ENCODE measurements around the gene ZFYVE27.

The ZFYVE27 gene

GRCh38 chr10:97737770-97738265, 890 bp downstream of the ZFYVE27 start:
- no peak for DNase-seq (ENCODE audit: low read depth)
- TF ChIP-seq CTCF (IDR thresholded peaks at IDR 0.05; ENCODE audit: control insufficient read depth, extremely low read depth, insufficient read depth): no peak
- H3K4me3 ChIP-seq (ENCODE audit: low read depth, low read length): peak overlapping the region; percentile 85

GRCh38 chr10:97738616-97739015, 1.7 kb downstream of the ZFYVE27 start:
- H3K4me3 ChIP-seq (ENCODE audit: low read depth, low read length): no peak overlapping the region
- no peak for TF ChIP-seq CTCF (IDR thresholded peaks at IDR 0.05; ENCODE audit: control insufficient read depth, extremely low read depth, insufficient read depth)
- DNase-seq (ENCODE audit: low read depth): no peak

GRCh38 chr10:97740613-97741012, 3.7 kb downstream of the ZFYVE27 start:
- TF ChIP-seq CTCF (IDR thresholded peaks at IDR 0.05; ENCODE audit: control insufficient read depth, extremely low read depth, insufficient read depth): no peak
- DNase-seq (ENCODE audit: low read depth): no peak
- H3K4me3 ChIP-seq (ENCODE audit: low read depth, low read length): no peak overlapping the region

GRCh38 chr10:97743169-97743943, 6.4 kb downstream of the ZFYVE27 start:
- TF ChIP-seq CTCF (IDR thresholded peaks at IDR 0.05; ENCODE audit: control insufficient read depth, extremely low read depth, insufficient read depth): no peak
- no peak for DNase-seq (ENCODE audit: low read depth)
- no peak overlapping the region for H3K4me3 ChIP-seq (ENCODE audit: low read depth, low read length)

GRCh38 chr10:97744405-97745035, 7.6 kb downstream of the ZFYVE27 start:
- H3K4me3 ChIP-seq (ENCODE audit: low read depth, low read length): no peak overlapping the region
- no peak for TF ChIP-seq CTCF (IDR thresholded peaks at IDR 0.05; ENCODE audit: control insufficient read depth, extremely low read depth, insufficient read depth)
- DNase-seq (ENCODE audit: low read depth): no peak

GRCh38 chr10:97747573-97747972, 10.6 kb downstream of the ZFYVE27 start:
- H3K4me3 ChIP-seq (ENCODE audit: low read depth, low read length): no peak overlapping the region
- no peak for TF ChIP-seq CTCF (IDR thresholded peaks at IDR 0.05; ENCODE audit: control insufficient read depth, extremely low read depth, insufficient read depth)
- no peak for DNase-seq (ENCODE audit: low read depth)

Data from LNCaP clone FGC (cell line).